Loucy (cell line): Measurements from ENCODE around the gene OPRL1.

Source experiments
- CTCF ChIP-seq: fragments of 200-600 bp; sonication (generic); conservative IDR thresholded peaks from 2 replicates; pipeline ENCODE4 v1.5.1; 2014; ENCODE audit warnings: mild to moderate bottlenecking, antibody characterized with exemption, low read length
- EZH2phosphoT487 ChIP-seq: fragments of 200-600 bp; IDR thresholded peaks from 2 replicates; pipeline ENCODE4 v1.6.1; 2018; ENCODE audit warnings: antibody characterized with exemption, mild to moderate bottlenecking, moderate library complexity, borderline replicate concordance

GRCh38 chr20:64107736-64108457 is 28.0 kb downstream of the OPRL1 start:
- TF ChIP-seq CTCF (no peak), EZH2phosphoT487 (no peak)
